Middle frontal gyrus (tissue), 1 donor: ENCODE data around the gene MS4A13.
"Not testable (repeated sequence)": the region's sequence is repeated elsewhere in the genome, so short reads cannot be mapped to it uniquely, and the experiment has no call there.

Experiments used
- DNase-seq: peaks from one replicate; pipeline ENCODE4 v3.0.0-alpha.2; 2015; ENCODE audit warnings: low spot score; ENCODE audit errors: extremely low spot score

Gene MS4A13

DNA sequence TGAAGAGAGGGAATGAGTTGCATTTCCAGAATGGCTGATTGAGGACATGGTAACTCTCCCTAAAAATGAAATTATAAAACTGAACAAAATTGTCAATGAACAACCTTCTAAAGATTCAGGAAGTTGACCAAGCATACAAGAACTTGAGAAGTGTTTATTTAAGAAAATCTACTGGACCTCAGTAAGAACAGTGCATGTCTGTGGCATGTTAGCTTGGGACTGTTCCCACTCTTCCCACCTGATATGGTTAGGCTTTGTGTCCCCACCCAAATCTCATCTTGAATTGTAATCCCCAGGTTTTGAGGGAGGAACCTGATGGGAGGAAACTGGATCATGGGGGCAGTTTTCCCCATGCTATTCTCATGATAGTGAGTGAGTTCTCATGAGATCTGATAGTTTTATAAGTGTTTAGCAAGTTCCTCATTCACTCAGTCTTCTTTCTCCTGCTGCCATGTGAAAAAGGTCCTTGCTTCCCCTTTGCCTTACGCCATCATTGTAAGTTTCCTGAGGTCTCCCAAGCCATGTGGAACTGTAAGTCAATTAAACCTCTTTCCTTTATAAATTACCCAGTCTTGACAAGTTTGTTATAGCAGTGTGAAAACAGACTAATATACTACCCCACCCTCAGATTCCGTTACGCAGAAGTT lies 15.4 kb downstream of the MS4A13 start:
- no peak for DNase-seq

DNA sequence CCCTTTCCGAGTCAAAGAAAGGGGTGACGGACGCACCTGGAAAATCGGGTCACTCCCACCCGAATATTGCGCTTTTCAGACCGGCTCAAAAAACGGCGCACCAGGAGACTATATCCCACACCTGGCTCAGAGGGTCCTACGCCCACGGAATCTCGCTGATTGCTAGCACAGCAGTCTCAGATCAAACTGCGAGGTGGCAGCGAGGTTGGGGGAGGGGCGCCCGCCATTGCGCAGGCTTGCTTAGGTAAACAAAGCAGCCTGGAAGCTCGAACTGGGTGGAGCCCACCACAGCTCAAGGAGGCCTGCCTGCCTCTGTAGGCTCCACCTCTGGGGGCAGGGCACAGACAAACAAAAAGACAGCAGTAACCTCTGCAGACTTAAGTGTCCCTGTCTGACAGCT lies 17.2 kb downstream of the MS4A13 start:
- DNase-seq, result not testable (repeated sequence)

DNA sequence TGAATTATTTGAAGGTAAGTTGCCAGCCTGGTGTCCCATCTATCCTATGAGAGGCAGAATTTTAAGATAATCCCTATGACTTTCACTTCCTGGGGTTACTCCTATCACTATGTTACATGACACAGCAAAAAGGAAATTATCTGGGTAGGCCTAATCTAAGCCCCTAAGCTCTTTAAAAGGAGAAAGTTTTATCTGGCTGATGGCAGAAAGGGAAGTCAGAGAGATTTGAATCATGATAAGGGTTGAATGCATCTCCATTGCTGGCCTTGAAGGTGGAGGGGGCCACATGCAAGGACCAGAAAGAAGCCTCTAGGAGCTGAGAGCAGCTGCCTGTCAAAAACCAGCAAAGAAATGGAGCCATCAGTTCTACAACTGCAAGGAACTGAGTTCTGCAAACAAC lies 23.4 kb downstream of the MS4A13 start:
- not testable (repeated sequence) for DNase-seq

DNA sequence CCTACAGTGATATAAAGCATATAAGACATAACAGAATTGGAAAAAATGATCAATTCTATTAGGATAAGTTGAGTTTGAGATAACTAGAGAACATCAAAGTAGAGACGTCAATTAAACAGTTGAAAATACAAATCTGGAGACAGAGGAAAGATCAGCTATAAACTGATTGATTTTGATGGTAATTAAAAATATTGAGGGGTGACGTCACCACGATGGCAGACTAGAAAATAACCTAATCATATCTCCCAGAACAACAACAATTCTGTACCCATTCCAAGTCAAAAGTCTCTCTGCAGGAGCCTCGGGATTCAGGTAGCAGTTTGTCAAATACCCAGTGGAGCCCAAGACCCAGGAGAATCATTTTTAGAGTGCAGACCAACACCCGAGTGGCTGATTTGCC lies 28.9 kb downstream of the MS4A13 start:
- no peak for DNase-seq

DNA sequence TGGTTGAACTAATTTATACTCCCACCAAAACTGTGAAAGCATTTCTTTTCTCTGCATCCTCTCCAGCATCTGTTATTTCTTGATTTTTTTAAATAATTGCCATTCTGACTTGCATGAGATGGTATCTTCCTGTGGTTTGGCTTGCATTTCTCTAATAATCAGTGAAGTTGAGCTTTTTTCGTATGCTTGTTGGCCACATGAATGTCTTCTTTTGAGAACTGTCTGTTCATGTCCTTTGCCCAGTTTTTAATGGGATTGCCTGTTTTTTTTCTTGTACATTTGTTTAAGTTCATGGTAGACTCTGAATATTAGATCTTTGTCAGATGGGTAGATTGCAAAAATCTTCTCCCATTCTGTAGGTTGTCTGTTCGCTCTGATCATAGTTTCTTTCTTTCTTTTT lies 46.1 kb downstream of the MS4A13 start:
- DNase-seq, result no peak

DNA sequence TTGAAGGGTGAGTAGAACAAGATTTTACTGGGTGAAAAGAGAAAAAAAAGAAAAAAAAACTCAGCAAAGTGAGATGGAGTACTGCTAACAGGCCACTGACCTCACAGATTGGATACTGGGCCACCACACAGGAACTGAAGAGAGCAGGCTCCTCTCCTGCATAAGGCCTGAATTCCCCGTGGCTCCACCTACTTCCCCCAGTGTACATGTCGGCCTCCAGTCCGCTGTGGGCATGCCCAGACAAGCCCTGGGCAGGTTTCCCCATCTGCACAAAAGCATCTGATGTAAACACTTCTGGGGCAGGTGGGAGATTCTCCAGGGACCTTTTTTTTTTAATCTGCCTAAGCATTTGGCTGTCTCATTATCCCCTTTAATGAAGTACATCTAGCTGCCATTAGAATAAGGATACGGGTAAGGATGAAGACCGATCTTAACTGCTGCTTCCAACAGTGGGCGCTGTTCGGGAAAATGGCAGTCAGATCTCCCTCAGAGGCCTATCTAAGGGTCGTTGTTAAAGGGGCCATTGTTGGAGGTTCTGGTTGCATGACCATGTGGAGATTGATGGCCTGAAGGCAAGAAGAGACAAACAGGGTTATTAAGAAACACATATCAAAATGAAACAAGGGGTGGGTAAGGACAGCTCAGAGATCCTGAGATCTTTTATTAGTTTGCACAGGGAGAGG lies 48.5 kb downstream of the MS4A13 start:
- DNase-seq, result no peak

DNA sequence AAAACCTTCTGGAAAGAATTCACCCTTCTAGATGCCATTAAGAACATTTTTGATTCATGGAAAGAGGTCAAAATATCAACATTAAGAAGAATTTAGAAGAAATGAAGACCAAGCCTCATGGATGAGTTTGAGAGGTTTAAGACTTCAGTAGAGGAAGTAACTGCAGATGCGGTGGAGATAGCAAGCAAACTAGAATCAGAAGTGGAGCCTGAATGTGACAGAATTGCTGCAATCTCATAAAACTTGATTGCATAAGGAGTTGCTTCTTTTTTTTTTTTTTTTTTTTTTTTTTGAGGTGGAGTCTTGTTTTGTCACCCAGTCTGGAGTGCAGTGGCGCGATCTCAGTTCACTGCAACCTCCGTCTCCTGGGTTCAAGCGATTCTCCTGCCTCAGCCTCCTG lies 51.6 kb downstream of the MS4A13 start:
- no peak for DNase-seq

DNA sequence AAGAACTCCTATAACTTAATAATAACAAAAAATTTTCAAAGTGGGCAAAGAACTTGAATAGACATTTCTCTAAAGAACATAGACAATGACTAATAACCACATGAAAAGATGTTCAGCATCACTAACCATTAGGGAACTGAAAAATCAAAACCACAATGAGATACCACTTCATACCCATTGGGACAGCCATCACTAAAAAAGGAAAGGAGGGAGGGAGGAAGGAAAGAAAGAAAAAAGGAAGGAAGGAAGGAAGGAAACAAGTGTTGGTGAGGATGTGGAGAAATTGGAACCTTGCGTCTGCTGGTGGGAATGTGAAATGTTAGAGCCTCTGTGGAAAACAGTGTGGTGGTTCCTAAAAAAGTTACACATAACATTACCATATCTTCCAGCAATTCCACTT lies 55.8 kb downstream of the MS4A13 start:
- DNase-seq, result no peak

DNA sequence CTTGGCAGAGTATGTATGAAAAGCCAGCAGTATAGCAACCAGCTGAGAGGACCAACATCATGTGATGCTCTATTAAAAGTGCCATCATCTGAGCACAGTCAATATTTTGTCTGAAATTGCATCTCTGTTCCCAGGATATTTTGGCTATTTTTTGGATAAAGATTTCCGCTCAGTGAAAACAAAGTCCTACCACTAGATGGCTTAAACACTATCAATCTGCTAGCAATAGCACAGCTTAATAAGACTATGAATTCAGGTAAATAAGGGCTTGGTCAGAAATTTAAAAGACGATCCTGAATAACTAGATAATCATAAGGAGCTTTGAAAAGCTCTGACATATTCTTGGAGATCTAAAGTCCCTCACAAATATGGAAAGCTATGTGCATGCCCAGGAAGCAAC lies 74.4 kb downstream of the MS4A13 start:
- no peak for DNase-seq
